MM.1S (cell line): ENCODE measurements around the gene PDE1A.

Source experiments
- CTCF ChIP-seq: fragments of 300-600 bp; sonication (generic); IDR thresholded peaks from 2 replicates; pipeline ENCODE4 v1.5.1; 2016; ENCODE audit warnings: antibody characterized with exemption, low read length, mixed read lengths
- EZH2 ChIP-seq: fragments of 300-600 bp; sonication (generic); optimal IDR thresholded peaks from 2 replicates; pipeline ENCODE3; 2017; ENCODE audit warnings: low read depth, mild to moderate bottlenecking, antibody characterized with exemption, low read length, mixed read lengths
- EZH2phosphoT487 ChIP-seq: fragments of 300-600 bp; sonication (generic); IDR thresholded peaks from 2 replicates; pipeline ENCODE4 v1.6.1; 2018; ENCODE audit warnings: antibody characterized with exemption, low read length

GRCh38 chr2:182280118-182280517 lies 146.7 kb downstream of the PDE1A start:
- no peak for TF ChIP-seq CTCF
- TF ChIP-seq EZH2, result no peak
- TF ChIP-seq EZH2phosphoT487, result no peak
